HG03135 (cell line): ENCODE results near the gene ZNF511.
"Not testable (repeated sequence)": the region's sequence is repeated elsewhere in the genome, so short reads cannot be mapped to it uniquely, and the experiment has no call there.

ENCODE experiments used
- ATAC-seq: cut with Tn5 transposase; IDR thresholded peaks from one replicate; pipeline ENCODE4 v1.9.1; 2021; ENCODE audit warnings: mild to moderate bottlenecking, moderate library complexity; ENCODE audit not compliant: unreplicated experiment

Gene ZNF511

DNA sequence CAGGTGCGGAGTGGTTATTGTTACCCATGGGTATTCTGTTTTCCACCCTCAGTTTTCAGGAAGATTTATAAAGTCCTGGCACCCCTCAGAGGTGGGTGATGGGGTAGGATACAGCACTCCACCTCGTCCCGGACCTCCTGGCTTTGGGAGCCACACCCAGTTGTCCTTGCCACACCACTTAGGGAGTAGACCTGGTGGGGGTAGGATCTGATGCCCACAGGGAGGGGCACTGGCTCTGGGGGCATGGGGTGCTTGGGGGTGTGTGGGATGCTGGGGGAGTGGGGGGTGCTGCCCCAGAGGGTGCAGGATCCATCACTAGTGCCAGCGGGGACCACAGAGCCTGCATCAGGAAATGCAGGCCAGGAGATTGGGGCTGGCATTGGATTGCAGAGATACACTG lies 4.5 kb downstream of the ZNF511 start:
- ATAC-seq = no peak

DNA sequence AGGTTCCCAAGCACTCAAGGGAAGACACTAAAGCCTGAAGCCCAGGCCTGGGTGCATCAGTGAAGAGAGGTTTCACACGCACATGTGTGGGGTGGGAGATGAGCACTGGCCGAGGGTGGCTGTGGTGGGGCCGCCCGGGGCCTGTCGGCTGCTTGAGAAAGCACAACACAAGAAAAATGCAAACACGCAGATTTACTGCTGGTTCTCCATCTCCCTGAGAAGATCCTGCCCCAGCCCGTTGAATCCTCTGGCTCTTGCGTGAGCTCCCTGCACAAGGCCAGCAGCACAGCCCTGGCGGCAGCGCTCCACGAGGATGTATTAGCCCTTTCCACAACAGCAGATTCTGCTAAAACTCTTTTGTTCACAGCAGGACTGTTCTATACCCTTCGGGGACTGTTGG lies 6.2 kb downstream of the ZNF511 start:
- ATAC-seq = no peak

DNA sequence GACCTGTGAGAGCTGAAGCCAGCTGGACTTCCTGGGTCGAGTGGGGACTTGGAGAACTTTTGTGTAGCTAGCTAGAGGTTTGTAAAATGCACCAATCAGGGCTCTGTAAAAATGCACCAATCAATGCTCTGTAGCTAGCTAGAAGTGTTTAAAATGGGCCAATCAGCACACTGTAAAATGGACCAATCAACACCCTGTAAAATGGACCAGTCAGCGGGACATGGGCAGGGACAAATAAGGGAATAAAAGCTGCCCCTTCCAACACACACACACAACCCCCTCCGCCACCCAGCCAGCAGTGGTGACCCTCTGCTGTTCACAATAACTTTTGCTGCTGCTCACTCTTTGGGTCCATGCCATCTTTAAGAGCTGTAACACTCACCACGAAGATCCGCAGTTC lies 7.1 kb downstream of the ZNF511 start:
- no peak for ATAC-seq

DNA sequence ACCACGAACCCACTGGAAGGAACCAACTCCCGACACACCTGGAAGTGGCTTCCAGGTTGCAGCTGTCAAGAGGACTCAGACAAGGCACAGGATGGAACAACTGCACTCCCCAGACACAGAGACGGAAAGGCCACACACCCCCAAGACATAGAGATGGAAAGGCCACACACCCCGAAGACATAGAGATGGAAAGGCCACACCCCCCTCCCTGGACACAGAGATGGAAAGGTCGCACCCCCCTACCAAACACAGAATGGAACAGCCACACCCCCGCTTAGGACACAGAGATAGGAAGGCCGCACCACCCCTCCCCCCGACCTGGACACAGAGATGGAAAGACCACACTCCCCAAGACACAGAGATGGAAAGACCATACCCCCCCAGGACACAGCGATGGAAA lies 7.6 kb downstream of the ZNF511 start:
- no peak for ATAC-seq

DNA sequence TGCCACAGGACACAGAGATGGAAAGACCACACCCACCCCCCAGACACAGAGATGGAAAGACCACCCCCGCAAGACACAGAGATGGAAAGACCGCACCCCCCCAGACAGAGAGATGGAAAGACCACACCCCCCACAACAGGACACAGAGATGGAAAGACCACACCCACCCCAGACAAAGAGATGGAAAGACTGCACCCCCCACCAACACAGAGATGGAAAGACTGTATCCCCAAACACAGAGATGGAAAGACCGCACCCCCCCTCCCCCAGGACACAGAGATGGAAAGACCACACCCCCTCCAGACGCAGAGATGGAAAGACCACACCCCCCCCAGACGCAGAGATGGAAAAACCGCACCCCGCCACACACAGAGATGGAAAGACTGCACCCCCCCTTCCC lies 8.0 kb downstream of the ZNF511 start:
- no peak for ATAC-seq

DNA sequence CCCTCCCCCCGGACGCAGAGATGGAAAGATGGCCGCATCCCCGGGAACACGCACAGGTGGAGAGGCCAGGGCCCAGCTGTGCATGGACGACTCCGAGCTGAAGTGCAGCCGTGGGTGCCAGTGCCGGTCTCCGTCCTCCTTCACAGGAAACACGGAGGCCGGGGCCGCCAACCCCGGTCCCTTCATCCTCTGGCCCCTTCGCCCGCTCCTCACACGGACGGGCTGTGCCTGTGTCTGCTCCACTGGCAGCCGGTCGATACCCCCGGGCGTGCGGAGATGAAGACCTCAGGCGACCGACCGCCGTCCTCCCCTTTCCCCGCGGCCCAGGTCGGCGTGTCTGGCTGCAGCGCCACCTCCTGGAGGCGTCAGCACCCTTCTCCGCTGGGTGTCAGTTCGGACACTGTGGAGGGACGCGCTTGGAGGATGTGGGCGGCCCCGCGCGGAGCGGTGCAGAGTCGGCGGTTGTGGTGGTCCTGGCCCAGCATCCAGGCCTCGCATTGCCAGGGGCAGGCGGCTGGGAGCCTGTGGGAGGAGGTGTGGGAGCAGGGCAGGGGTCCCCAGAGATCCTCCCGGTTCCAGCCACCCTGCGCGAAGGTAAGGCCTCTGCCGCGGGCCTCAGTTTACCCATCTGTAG lies 9.9 kb downstream of the ZNF511 start:
- ATAC-seq = peak; percentile 89

DNA sequence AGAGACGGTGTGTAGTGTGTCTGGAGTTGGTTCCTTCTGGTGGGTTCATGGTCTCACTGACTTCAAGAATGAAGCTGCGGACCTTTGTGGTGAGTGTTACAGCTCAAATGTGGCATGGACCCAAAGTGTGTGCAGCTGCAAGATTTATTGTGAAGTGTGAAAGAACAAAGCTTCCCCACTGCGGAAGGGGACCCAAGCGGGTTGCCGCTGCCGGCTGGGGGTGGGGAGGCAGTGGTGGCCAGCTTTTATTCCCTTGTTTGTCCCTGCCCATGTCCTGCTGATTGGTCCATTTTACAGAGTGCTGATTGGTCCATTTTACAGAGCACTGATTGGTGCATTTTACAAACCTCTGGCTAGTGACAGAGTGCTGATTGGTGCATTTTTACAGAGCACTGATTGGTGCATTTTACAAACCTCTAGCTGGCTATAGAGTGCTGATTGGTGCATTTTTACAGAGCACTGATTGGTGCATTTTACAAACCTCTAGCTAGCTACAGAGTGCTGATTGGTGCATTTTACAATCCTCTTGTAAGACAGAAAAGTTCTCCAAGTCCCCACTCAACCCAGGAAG lies 12.2 kb downstream of the ZNF511 start:
- not testable (repeated sequence) for ATAC-seq

DNA sequence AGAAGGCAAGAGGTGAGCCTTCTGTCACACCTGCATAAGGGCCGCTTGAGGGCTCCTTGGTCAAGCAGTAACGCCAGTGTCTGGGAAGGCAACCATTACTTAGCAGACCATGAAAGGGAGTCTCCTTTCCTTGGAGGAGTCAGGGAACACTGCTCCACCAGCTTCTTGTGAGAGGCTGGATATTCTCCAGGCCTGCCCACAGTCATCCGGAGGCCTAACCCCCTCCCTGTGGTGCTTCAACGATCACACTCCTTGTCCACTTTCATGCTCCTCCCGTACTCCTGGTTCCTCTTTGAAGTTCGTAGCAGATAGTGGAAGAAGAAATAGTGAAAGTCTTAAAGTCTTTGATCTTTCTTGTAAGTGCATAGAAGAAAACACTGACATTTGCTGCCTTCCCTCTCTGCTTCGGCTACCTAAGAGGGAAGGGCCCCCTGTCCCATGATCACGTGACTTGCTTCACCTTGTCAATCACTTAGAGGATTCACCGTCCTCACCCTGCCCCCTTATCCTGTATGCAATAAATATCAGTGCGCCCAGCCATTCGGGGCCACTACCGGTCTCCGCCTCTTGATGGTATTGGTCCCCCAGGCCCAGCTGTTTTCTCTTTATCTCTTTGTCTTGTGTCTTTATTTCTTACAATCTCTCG lies 13.5 kb downstream of the ZNF511 start:
- ATAC-seq = not testable (repeated sequence)

DNA sequence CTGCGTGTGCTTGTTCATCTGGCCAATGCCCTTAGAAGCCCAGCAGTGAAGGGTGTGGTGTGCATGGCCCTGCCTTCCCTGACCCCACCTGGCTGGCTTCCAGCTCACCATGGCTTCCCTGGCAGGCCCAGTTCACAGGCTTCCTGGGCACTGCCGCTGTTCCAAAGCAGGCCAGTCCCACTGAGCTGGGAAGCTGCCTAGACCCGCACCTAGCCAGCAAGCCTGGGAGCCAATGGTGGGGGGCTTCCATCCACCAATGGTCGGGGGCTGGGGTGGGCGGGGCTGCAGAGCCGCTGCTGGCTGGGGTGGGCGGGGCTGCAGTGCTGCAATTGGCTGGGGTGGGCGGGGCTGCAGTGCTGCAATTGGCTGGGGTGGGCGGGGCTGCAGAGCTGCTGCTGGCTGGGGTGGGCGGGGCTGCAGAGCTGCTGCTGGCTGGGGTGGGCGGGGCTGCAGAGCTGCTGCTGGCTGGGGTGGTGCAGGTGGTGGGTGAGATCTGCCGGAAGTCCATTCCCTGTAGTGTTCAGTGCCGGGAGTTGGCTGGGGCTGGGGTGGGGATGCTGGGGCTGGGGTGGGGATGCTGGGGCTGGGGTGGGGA lies 15.6 kb downstream of the ZNF511 start:
- peak; percentile 56 for ATAC-seq

DNA sequence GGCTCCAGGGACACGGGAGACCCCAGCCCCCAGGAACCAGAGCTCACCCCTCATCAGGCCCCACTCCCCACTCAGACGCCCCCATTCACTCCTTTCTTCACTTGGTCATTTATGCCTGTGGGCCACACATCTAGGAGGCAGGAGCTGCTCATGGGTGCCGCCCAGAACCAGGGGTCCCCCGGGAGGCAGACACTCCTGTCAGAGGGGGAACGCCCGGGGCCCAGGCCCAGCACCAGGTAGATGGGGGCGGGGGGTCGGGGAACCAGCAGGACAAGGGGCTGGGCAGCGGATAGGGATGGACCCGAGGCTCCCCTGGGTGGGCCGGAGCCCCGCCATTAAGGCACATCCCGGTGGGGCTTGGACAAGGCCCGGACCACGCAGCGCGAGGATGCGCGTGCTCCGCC lies 16.1 kb downstream of the ZNF511 start:
- ATAC-seq = no peak

DNA sequence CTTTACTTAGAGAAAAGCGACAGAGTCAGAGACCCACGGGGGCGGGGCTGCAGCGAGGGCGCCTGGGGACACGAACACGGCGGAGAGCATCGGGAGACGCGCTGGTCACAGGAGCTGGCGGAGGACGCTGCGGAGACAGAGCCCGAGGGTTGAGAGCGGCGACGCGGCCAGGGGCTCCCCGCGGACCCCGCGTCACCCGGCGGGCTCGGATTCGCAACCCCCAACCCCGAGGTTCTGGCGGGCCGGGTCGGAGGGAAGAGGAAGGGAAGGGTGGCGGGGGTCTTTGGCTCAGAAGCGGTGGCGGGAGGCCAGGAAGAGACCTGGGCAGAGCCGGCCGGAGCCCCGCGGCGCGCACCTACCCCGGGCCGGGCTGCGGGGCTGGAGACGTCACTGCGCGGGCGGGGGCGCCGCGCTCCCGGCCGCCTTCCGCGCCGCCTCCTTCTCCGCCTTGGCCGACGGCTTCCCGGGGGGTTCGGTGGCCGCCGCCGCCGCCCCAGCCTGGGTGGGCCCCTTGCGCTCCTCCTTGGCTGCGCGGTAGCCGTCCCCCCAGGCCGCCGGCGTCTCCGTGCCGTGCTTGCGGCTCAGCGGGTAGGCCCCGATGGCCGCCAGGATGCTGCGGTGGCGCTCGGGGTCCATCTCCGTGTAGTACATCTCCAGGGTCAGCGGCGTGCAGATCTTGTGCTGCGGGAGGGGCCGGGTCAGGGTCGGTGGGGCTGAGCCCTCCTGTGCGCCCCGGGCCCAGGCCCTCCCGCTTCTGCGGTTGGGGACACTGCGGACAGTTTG lies 16.9 kb downstream of the ZNF511 start:
- no peak for ATAC-seq

DNA sequence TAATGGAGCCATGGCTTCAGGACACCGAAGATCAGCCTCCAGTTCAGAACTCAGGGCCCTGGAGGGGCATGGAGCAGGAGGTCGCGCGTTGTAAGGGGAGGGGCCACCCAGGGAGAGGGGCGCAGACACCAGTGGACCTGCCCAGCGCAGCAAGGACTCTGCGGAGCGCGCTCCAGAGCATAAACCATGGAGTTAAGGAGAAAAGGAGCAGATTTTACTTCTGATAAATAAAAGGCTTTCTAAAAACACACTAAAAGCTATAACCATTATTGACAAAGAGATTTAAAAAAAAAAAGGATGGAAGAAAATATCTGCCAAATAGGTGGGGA lies 17.5 kb downstream of the ZNF511 start:
- no peak for ATAC-seq

DNA sequence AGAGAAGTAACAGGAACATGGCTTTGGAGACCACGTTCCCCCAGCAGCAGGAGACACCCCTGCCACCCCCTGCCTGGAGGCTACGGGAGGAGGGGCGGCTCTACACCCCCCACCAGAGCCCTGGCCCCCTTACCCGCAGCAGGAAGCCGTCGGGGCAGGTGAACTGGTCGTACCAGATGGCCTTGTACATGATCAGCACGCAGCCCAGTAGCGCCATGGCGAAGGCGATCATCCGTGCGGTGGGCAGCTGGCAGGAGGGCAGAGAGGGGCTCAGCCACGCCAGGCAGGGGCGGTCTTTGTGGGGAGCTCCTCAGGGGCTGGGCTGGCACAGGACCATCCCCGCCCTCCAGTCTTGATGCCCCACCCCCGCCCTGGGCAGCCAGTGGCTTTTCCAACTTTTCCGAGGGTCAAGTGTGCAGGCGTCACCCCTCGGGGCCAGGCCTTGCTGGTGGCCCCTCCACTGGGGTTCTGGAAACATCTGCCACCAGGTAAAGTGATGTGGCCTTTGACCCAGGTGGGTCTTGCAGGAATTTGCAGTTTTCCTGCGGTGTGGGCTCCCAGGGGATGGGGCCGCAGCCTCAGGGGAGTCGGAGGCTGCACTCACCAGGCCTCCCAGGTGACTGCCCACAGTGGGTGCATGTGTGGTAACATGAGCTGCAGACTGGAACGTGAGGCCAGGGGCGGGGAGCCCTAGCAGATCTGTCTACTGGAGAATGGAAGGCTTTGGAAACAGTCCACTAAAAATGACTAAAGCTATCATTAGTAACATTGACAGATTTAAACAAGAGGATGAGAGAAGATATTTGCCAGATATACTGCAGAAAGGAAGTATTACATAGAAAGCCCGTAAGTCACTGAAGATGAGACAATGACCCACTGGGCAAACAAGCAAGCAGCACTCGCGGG lies 18.3 kb downstream of the ZNF511 start:
- no peak for ATAC-seq

DNA sequence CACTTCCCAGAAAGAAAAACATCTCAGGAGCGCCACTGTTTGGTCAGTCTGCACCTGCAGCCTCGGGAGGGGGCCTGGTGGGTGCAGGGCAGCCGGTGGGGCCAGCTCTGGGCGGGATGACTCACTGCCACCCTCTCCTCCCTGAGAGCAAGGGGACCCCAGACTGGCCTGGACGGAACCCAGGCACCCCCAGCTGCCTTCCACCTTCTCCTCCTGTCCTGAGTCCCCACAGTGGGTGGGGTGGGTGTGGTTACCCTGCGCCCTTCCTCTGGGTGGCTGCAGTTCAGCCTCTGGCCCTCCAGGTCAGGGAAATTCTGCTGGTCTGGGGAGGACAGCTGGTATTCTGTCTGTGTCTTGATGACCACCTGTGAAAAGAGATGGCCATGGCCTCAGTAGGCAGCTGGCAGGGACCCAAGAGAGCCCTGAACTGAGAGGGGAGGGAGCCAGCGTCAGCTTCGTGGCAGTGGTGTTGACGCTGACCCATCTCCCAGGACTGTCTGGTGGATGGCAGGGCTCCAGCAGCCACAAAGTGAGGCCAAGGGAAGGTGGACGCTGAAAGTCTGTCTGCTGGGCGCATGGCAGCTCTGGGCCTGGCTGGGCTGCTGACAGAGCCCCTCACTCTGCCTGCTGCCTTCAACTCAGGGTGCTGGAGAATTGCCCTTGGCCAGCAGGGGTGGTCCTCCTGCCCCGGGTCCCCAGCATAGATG lies 19.1 kb downstream of the ZNF511 start:
- ATAC-seq = no peak

DNA sequence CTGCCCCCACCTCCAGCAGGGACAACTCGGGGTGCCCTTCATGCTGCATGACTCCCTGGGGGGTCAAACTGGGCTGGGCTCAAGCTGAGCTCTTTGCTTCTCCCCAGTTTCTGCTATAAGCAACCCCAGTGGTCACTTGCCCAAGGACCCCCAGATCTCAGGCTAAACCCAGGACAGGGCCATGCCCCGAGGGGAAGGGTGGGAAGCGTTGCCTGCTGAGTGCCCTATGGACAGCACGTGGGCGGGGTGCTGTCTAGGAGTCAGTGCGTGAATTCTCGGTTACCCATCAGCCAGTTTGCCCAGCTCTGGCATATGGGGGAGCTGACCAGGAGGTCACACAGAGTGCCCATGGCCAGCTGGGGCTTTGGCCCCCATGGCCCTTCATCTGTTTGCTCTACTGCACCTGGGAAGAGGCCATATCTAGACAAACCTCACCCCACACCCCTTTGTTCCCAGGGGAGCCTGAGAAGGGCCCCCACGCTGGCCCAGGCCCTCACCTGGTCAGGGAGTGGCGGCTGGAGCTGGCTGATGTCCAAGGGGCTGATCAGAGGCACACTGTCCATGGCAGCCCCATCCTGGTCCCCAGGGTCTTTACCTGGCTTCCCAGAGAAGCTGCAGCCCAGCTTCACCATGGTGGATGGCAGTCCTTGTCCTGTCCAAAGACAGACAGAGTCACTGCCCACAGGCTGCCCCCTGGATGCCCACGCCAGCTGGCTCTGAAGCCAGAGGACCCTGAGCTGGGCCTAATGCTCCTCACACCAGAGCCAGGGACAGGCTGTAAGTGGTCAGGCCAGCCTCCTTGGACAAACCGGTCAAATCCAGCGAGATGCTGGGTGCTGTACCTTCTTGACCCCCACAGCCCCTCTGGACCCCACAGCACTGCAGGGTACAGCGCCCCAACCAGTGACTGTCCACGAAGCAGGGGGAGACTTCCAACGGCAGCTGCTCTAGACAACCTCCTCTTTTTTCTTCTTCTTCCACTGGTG lies 19.9 kb downstream of the ZNF511 start:
- ATAC-seq = no peak

DNA sequence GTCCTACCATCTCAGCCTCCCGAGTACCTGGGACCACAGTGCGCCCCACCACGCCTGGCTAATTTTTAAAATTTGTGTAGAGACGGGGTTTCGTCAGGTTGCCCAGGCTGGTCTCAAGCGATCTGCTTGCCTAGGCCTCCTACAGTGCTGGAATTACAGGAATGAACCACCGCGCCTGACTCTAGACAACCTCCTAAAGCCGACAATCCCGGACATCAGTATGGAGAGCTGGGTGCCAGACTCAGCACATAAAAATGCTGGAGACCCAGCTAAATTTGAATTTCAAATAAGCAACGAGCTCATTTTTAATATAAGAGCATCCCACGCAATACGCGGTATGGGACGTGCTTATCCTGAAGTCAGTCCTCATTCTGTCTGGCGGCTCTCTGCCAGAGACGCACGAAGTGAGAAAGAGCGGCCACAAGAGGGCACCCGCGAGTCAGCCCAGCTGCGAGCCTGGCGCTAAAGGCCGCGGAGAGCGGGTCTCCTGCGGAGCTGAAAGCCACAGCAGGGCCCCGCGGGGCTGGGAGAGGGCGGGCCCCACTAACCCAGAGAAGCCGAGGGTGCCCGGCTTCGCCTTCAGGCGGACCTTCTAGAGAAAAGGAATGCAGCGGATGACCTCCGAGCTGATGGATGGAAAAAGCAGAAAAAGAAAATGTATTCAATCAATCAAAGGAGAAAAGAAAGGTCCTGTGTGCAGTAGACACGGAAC lies 20.9 kb downstream of the ZNF511 start:
- peak; percentile 67 for ATAC-seq

DNA sequence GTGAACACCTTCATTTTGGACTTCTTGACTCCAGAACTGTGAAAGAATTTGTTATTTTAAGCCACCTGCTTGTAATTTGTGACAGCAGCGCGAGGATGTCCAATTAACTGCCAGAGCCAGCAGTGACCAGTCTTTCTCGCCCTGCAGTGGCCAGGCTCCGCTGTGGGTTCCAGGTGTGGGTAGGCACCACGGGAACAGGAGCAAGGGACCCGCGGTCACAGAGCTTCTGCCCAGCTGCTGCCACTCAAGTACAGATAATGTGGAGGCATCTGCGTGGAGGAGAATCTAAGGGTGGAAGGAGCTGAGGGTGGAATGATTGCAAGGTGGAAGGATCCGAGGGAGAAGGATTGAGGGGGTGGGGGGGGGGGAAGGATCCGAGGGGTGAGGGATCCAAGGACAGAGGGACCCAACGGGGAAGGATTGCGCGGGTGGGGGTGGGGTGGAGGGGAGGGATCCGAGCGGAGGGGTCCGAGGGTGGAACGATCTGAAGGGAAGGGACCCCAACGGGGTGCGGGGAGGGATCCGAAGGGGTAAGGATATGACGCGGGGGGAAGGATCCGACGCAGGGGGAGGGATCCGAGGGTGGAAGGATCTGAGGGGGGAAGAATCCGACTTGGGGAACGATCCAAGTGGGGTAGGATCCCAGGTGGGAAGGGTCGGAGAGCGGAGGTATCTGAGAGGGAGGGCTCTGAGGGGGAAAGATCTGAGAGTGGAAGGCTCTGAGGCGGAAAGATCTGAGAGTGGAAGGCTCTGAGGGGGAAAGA lies 24.4 kb downstream of the ZNF511 start:
- ATAC-seq = no peak
